BE2C (cell line): ENCODE results near the gene PTGR3.
"Not testable (repeated sequence)": the region's sequence is repeated elsewhere in the genome, so short reads cannot be mapped to it uniquely, and the experiment has no call there.

Experiments used
- DNase-seq: peaks from one replicate; pipeline ENCODE4 v3.0.0-alpha.2; 2020
- H3K27me3 ChIP-seq: fragments of 250-450 bp; sonication (Bioruptor Pico); 2 replicates; pipeline ENCODE4 v1.5.1; 2020; ENCODE audit warnings: mild to moderate bottlenecking
- H3K36me3 ChIP-seq: fragments of 250-450 bp; sonication (Bioruptor Pico); 2 replicates; pipeline ENCODE4 v1.5.1; 2020; ENCODE audit warnings: mild to moderate bottlenecking
- H3K4me1 ChIP-seq: fragments of 250-450 bp; sonication (Bioruptor Pico); 2 replicates; pipeline ENCODE4 v1.5.1; 2020
- H3K4me3 ChIP-seq: 2 replicates; pipeline ENCODE4 v1.5.1; 2011; ENCODE audit warnings: low read depth, low read length
- H3K9me3 ChIP-seq: fragments of 250-450 bp; sonication (Bioruptor Pico); 2 replicates; pipeline ENCODE4 v1.5.1; 2020
- TF ChIP-seq, protein P1 (sequence below): IDR thresholded peaks from 2 replicates; pipeline ENCODE4 v1.5.1; 2012; ENCODE audit warnings: mild to moderate bottlenecking, low read depth, low read length

PTGR3 gene

DNA sequence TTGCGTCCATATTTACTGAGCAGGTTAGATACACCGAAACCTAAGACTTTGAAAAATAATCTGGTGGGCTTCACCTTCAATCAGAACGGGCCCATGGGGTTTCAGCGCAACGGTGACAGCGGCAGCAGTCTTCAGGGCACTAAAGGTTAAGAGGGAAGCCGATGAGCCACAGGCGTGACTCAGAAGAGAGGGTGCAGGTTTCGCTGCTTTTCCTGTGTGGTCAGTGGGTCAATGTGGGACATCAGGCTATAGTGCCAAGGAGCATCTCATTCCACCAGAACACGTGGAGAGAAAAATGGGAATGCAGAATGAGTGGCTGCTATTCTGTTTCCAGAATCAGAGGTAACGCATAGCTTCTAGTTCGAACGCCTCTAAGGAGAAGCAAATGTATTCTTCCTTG is 8.9 kb downstream of the PTGR3 start:
- DNase-seq: no peak
- Histone ChIP-seq H3K27me3 (peaks cover 6% of the 10 kb centered on the region; the same call in 1 of the 2 replicates), H3K9me3 (no peaks in the 10 kb centered on the region), H3K4me1 (no peaks in the 10 kb centered on the region; the same call in 1 of the 2 replicates), H3K4me3 (no peak overlapping the region), H3K36me3 (no peaks in the 10 kb centered on the region)
- TF ChIP-seq, protein P1, sequence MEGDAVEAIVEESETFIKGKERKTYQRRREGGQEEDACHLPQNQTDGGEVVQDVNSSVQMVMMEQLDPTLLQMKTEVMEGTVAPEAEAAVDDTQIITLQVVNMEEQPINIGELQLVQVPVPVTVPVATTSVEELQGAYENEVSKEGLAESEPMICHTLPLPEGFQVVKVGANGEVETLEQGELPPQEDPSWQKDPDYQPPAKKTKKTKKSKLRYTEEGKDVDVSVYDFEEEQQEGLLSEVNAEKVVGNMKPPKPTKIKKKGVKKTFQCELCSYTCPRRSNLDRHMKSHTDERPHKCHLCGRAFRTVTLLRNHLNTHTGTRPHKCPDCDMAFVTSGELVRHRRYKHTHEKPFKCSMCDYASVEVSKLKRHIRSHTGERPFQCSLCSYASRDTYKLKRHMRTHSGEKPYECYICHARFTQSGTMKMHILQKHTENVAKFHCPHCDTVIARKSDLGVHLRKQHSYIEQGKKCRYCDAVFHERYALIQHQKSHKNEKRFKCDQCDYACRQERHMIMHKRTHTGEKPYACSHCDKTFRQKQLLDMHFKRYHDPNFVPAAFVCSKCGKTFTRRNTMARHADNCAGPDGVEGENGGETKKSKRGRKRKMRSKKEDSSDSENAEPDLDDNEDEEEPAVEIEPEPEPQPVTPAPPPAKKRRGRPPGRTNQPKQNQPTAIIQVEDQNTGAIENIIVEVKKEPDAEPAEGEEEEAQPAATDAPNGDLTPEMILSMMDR: no peak

DNA sequence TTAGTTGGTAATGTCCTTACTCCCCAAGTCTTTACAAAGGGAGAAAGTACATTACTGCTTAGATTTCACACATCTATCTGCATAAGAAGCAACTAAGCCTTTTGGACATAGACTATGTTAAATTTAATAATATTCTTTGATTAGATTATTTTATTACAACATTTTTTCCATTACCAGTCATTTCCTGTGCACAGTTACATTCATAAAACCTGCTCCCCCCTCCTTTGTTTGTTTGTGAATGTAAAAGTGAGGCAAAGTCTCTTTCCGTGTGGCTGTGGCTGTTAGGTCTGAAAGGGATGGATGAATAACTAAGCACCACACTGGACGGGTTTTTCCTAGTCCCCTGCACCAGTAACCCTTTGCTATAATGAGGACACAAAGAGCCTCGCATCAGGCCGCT is 9.6 kb downstream of the PTGR3 start:
- no peaks in the 10 kb centered on the region; the same call in 1 of the 2 replicates for H3K4me1 ChIP-seq
- H3K4me3 ChIP-seq: no peak overlapping the region

DNA sequence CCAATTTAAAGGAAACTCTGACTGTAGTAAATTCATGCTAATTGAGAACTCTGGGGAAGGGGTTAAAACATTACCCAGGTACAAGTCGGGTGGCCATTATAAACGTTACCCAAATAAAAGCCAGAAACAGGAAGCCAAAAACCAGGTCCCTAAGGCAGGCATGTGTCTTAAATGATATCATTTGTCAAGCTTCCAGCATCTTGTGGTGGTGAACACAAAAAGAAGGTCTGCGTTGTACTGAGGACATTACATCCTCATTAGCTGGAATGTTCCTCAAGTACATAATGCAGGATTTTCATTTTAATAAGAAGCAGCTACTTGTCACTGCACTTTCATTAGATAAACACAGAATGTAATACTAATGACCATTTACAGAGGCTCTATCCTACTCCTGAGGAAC is 10.9 kb downstream of the PTGR3 start:
- TF ChIP-seq, protein P1: no peak
- H3K4me3 ChIP-seq: no peak overlapping the region
- H3K4me1 ChIP-seq: no peaks in the 10 kb centered on the region; the same call in 1 of the 2 replicates
- H3K36me3 ChIP-seq: no peaks in the 10 kb centered on the region
- H3K27me3 ChIP-seq: no peaks in the 10 kb centered on the region
- no peaks in the 10 kb centered on the region for H3K9me3 ChIP-seq
- no peak for DNase-seq

More for the DNA sequence above, 9.6 kb downstream of the PTGR3 start:
- Histone ChIP-seq H3K9me3 (no peaks in the 10 kb centered on the region), H3K27me3 (no peaks in the 10 kb centered on the region), H3K36me3 (no peaks in the 10 kb centered on the region)
- TF ChIP-seq, protein P1: no peak
- no peak for DNase-seq

DNA sequence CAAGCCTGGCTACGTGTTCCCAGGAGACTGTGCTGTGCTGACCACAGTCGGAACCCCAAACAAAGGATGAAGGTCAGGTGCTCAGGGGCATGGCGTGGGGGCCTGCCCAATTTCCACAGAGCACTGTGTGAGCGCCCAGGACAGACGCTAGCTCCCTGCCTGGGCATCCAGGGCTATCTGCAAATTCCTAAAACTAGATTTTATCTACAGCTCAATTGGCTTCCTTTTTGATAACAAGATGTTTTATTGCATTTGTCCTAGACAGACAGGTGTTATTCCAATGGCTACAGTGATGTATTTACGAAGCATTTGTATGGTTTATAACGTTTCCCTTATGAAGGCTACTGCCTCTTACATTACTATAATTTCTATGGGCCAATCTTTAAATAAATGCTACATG is 16.0 kb downstream of the PTGR3 start:
- DNase-seq: no peak
- Histone ChIP-seq H3K4me3 (no peak overlapping the region), H3K4me1 (no peaks in the 10 kb centered on the region), H3K9me3 (no peaks in the 10 kb centered on the region), H3K27me3 (no peaks in the 10 kb centered on the region), H3K36me3 (no peaks in the 10 kb centered on the region)
- TF ChIP-seq, protein P1: no peak

DNA sequence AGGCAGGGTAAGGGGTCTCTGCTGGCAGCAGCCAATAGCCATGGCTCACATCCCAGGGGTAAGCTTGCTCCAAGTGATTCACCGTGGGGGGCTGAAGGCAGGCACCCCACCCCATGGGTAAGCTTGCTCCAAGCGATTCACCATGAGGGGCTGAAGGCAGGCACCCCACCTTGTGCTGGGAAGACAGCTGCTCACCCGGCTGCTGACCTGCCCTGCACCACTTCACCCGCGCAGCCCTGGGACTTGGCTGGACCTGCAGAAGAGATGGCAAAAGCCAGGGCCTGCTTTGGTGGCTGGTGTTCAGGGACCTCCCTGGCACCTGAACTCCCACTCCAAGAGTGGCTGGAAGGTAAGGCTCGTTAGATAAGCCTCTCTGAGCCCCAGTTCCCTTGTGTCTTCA is 19.2 kb downstream of the PTGR3 start:
- Histone ChIP-seq H3K4me3 (no peak overlapping the region), H3K4me1 (no peaks in the 10 kb centered on the region), H3K9me3 (no peaks in the 10 kb centered on the region), H3K36me3 (no peaks in the 10 kb centered on the region), H3K27me3 (no peaks in the 10 kb centered on the region)
- no peak for DNase-seq
- TF ChIP-seq, protein P1: no peak

DNA sequence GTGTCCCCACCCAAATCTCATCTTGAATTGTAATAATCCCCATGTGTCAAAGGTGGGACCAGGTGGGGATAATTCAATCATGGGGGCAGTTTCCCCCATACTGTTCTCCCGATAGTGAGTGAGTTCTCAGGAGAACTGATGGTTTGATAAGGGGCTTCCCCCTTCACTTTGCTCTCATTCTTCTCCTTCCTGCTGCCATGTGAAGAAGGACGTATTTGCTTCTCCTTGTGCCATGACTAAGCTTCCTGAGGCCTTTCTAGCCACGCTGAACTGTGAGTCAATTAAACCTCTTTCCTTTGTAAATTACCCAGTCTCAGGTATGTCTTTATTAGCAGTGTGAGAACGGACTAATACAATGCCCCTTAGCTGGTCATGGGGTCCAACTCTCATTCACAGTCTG is 21.2 kb downstream of the PTGR3 start:
- not testable (repeated sequence) for H3K4me1 ChIP-seq, H3K4me3 ChIP-seq, DNase-seq, H3K9me3 ChIP-seq, H3K27me3 ChIP-seq, H3K36me3 ChIP-seq

DNA sequence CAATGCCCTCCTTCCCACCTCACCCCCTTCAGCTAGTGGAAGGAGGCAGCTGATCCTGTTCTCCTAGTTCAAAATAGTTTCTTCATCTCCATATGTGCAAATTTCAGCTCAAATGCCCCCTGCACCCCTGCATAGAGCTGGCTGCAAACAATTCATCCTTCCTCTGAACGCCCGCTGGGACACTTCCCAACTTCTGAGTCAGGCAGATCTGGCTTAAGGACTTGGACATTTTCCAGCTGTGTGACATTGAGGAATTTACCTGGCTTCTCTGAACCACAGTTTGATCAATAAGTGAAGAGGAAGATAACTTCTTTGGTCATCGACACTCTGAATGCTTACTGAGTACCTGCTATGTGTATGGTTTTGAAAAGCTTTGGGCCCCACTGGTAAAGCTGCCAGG is 23.5 kb downstream of the PTGR3 start:
- TF ChIP-seq, protein P1: no peak
- Histone ChIP-seq H3K4me3 (no peak overlapping the region), H3K27me3 (no peaks in the 10 kb centered on the region), H3K9me3 (no peaks in the 10 kb centered on the region), H3K4me1 (no peaks in the 10 kb centered on the region), H3K36me3 (no peaks in the 10 kb centered on the region)
- no peak for DNase-seq
